ENCODE measurements around the gene BICDL2.

GRCh38 chr16:2987286-2987685 lies 49.5 kb downstream of the BICDL2 start:
- TF ChIP-seq CTCF (IDR thresholded peaks at IDR 0.05) (no peak), POLR2A (IDR thresholded peaks at IDR 0.05) (no peak)
